Measurements from ENCODE around the gene PAFAH1B1. TPM values are rescaled to one million over a fixed set of nuclear protein-coding genes. Genes with fewer than 3 reads are reported as not detected.
"Not testable (repeated sequence)": the region's sequence is repeated elsewhere in the genome, so short reads cannot be mapped to it uniquely, and the experiment has no call there.

The PAFAH1B1 gene
- 100 to 1,000 TPM in 3 of 4 donors, 10 to 100 TPM in 1; 99.2 to 106 (median 105) TPM for total RNA-seq

DNA sequence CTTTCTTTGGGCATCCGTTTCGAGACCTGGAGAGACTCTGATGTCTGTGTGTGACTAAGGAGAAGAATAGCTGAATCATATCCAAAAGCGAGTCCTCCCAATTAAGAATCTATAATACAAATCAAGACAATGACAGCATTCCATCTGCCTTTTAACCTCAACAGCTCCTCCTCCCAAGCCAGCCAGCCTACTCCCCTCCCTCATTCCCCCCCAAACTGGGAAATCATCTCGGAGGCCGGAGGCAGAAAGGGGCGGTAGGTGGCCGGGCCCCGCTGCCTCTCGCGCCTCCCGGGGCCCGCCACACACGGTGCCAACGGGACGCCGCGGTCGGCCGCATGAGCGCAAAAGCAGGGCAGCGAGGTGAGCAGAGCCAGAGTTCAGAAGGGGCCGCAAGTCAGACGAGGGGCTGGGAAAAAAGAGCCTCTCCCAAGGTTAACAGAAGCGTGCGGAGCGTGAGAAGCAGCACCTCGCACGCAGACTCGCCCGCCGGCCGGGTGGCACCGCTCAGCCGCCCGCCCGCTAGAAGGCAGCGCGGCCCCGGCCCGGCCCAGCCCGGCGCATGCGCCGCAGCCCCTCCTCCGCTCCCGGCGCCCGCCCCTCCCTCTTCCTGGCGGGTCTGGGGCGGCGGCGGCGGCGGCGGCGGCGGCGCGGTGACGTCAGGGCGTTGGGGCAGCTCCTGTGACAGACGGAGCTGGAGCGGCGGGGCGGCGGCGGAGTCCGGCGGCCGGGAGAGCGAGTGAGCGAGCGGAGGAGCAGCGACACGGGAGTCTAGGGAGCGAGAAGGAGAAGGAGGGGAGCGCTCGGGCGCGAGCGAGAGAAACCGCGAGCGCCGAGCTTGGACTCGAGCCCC is at the start of gene PAFAH1B1:
Gene PAFAH1B1 (plus strand): TSS at position 684 of the 850 bp plus-strand sequence. CDS start 44,635 bp downstream, outside the sequence.
- Histone ChIP-seq H3K27me3 (no peaks in the 10 kb centered on the region), H3K36me3 (no peaks in the 10 kb centered on the region), H3K4me3 (peak within 1 kb of the TSS; percentile 91 to 99 (median 97)), H3K4me1 (peaks cover 26 to 36% of the 10 kb centered on the region in 2 donors), H3K27ac (peak within 1 kb of the TSS; percentile 97 to 100 (median 98)), H3K9me3 (no peaks in the 10 kb centered on the region)
- DNase-seq (peak; percentile 84 to 91), ATAC-seq (peak; percentile 83 to 86)
- TF ChIP-seq POLR2A (IDR thresholded peaks at IDR 0.05) (peak; percentile 95 to 96), CTCF (IDR thresholded peaks at IDR 0.05 in 4 of 5, conservative IDR thresholded peaks at IDR 0.05 in 1 of 5) (peak in 3 of 5 experiments; percentile 30 to 49 (median 46))
- intact Hi-C loops (cut with DNase I; ENCODE audit: low total_unique reads) (loop anchor here (1.0 to 10.0 kb wide), 5 partner anchors 41 to 188 kb away; partner anchors contain the start of genes CLUH, METTL16 and MNT), in situ Hi-C loops (cut with MboI; ENCODE audit: low sequenced_read_pairs in 4 of 4) (loop anchor here in 2 of 4 donors (10.0 kb wide), 2 partner anchors 82 to 122 kb away; partner anchors contain the start of gene CLUH (in 2 of the 2))

DNA sequence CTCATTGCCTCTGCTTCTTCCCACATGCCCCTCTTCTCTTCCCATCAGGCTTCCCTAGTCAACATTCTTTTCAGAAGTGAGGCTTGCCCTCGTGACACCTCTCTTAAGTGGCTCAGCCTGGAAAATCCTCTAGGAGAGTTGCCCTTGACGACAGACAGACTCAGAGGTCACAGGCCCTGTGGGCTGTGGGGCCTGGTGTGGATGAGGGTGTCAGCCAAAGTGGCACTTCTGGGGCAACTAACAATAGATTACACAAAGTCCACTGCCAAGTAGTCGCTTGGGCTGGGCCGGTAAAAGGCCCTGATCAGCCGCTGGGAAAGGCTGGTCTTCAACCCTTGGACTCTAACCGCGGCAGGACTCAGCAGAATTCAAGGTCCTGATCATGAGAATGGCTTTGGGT is 48.1 kb upstream of the PAFAH1B1 start:
- ATAC-seq, result no peak
- Histone ChIP-seq H3K4me3 (no peak overlapping the region), H3K9me3 (no peaks in the 10 kb centered on the region), H3K36me3 (no peaks in the 10 kb centered on the region), H3K27me3 (peaks cover 0 to 3% (median 0%) of the 10 kb centered on the region in 3 donors), H3K4me1 (no peaks in the 10 kb centered on the region), H3K27ac (no peak overlapping the region)
- intact Hi-C loops (cut with DNase I; ENCODE audit: low total_unique reads), result no loop called here
- TF ChIP-seq CTCF (IDR thresholded peaks at IDR 0.05 in 4 of 5, conservative IDR thresholded peaks at IDR 0.05 in 1 of 5) (no peak), POLR2A (IDR thresholded peaks at IDR 0.05) (no peak)
- in situ Hi-C loops (cut with MboI; ENCODE audit: low sequenced_read_pairs in 4 of 4), result no loop called here
- no peak for DNase-seq

GRCh38 chr17:2547176-2547575 is 46.3 kb upstream of the PAFAH1B1 start:
- intact Hi-C loops (cut with DNase I; ENCODE audit: low total_unique reads), result no loop called here
- Histone ChIP-seq H3K9me3 (no peaks in the 10 kb centered on the region), H3K4me3 (no peak overlapping the region), H3K4me1 (no peaks in the 10 kb centered on the region), H3K36me3 (no peaks in the 10 kb centered on the region), H3K27ac (no peak overlapping the region), H3K27me3 (peaks cover 3 to 11% (median 8%) of the 10 kb centered on the region in 3 donors)
- in situ Hi-C loops (cut with MboI; ENCODE audit: low sequenced_read_pairs in 4 of 4), result no loop called here
- no peak for DNase-seq
- no peak for ATAC-seq
- TF ChIP-seq POLR2A (IDR thresholded peaks at IDR 0.05), result no peak
- TF ChIP-seq CTCF (IDR thresholded peaks at IDR 0.05 in 4 of 5, conservative IDR thresholded peaks at IDR 0.05 in 1 of 5), result no peak

- DNase-seq; intact Hi-C loops (cut with DNase I; ENCODE audit: low total_unique reads); H3K4me1 ChIP-seq; H3K9me3 ChIP-seq; H3K36me3 ChIP-seq; H3K4me3 ChIP-seq; H3K27ac ChIP-seq; ATAC-seq; in situ Hi-C loops (cut with MboI; ENCODE audit: low sequenced_read_pairs in 4 of 4): not testable (repeated sequence)
- H3K27me3 ChIP-seq, result peaks cover 3 to 12% (median 8%) of the 10 kb centered on the region in 3 donors
Measured at GRCh38 chr17:2548026-2548425, 45.4 kb upstream of the PAFAH1B1 start.
